Activated CD4-positive, alpha-beta memory T cell treated with anti-CD3 and anti-CD28 coated beads, Interleukin-2, amount 10 ng/mL, durations not matched to agents 7 days and 5 days (primary cell): ENCODE measurements around the gene WDR54. TPM values are rescaled to one million over a fixed set of nuclear protein-coding genes. Genes with fewer than 3 reads are reported as not detected.

Source experiments
- CTCF ChIA-PET: fragments of 350-600 bp; sonication (Branson Sonifier 250); formaldehyde crosslinking; loops from one replicate; lab custom pipeline; 2021; ENCODE audit warnings: antibody characterized with exemption, inconsistent platforms; lab: Charles Lee
- POLR2A ChIA-PET: fragments of 350-600 bp; sonication (Branson Sonifier 250); formaldehyde crosslinking; loops from one replicate; lab custom pipeline; 2021; ENCODE audit warnings: antibody characterized with exemption; lab: Charles Lee
- DNase-seq: peaks from one replicate; pipeline ENCODE4 v3.0.0-alpha.2; 2020
- H3K27ac Mint-ChIP-seq: one replicate; pipeline ENCODE4 v1.8.0; 2021; ENCODE audit warnings: mild to moderate bottlenecking, mixed read lengths
- H3K27me3 Mint-ChIP-seq: one replicate; pipeline ENCODE4 v1.8.0; 2021; ENCODE audit warnings: mixed read lengths
- H3K36me3 Mint-ChIP-seq: one replicate; pipeline ENCODE4 v1.8.0; 2021; ENCODE audit warnings: low read depth, mixed read lengths
- H3K4me1 Mint-ChIP-seq: one replicate; pipeline ENCODE4 v1.8.0; 2021; ENCODE audit warnings: mixed read lengths
- H3K4me3 Mint-ChIP-seq: one replicate; pipeline ENCODE4 v1.8.0; 2021; ENCODE audit warnings: mild to moderate bottlenecking, mixed read lengths
- H3K9me3 Mint-ChIP-seq: one replicate; pipeline ENCODE4 v1.8.0; 2021; ENCODE audit warnings: mixed read lengths
- total RNA-seq, 2 experiments: library from RNA; stranded (reverse); gene quantifications; one replicate each; pipeline ENCODE4 v1.2.3, GENCODE V29; 2021

The WDR54 gene, protein sequence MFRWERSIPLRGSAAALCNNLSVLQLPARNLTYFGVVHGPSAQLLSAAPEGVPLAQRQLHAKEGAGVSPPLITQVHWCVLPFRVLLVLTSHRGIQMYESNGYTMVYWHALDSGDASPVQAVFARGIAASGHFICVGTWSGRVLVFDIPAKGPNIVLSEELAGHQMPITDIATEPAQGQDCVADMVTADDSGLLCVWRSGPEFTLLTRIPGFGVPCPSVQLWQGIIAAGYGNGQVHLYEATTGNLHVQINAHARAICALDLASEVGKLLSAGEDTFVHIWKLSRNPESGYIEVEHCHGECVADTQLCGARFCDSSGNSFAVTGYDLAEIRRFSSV
- total RNA-seq: 100 to 1,000 TPM; 102 to 105 TPM

DNA sequence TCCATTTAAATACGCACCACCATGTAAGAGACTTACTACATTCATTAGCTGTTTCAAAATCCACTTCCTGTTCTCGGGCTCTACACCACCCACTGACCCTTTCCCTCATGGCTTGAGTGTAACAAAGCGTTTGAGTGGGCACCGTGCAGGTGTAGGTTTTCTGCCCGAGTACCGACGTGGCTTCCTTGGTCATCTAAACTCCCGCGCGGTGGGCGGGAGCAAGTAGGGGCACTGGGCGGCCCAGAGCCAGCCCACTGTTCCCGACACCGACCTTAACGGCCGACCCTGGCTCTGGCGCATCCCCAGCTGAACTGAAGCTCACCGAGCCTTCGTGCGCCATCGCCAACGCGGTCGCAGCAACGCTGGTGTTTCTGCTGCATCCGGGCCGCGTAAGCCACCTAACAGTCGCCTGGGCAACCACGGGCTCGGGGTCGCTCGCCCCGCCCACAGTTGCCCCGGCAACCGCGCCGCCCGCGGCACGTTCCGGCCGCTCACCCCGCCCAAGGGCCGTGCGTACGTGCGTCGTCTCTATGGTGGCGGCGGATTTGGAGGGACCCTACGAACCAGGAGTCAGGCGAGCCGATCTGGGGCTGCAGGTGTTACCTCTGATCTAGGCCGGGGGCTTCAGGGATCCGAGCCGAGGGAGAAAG is at the start of gene WDR54, which contains the start of gene C2orf81:
Gene WDR54 (plus strand): TSS at position 510 of the 650 bp plus-strand sequence. CDS start 424 bp downstream, outside the sequence.
Gene C2orf81 (minus strand): TSS at position 399 of the 650 bp plus-strand sequence. CDS start 59 bp downstream, at position 340.
- H3K36me3 Mint-ChIP-seq: peaks cover 32% of the 10 kb centered on the region
- H3K9me3 Mint-ChIP-seq: no peaks in the 10 kb centered on the region
- ChIA-PET CTCF (interaction anchor here (0.9 to 3.1 kb wide), 7 partner anchors 30 to 164 kb away, joined by 3 to 23 read pairs (median 6); partner anchors contain the start of genes CCDC142, INO80B and TTC31), POLR2A (interaction anchor here (0.6 to 2.8 kb wide), 13 partner anchors 19 to 431 kb away, joined by 3 to 31 read pairs (median 4); partner anchors contain the start of genes AUP1, HTRA2, INO80B and MRPL53)
- H3K27ac Mint-ChIP-seq: peak within 1 kb of the TSS; percentile 95
- peak; percentile 96 for DNase-seq
- H3K4me3 Mint-ChIP-seq: peak within 1 kb of the TSS; percentile 94
- peaks cover 10% of the 10 kb centered on the region for H3K27me3 Mint-ChIP-seq
- H3K4me1 Mint-ChIP-seq: peaks cover 29% of the 10 kb centered on the region

DNA sequence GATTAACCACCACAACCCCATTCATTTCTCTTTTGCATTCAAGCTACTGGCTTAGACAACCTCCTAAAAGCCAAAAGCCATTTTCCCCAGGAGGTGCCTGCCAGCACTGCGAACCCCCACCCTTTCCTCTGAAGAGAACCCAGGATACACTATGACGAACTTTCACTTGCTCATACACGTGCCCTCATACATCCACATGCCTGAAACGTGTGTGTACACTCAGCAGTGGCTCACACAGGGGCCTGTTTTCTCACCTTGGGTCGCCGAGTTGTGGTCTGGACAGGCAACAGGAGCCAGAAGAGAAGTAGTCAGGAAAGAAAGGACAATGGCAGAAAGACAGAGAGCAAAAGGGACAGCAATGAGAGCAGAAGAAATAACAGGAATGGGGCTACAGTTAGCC is 48.9 kb upstream of the WDR54 start:
- H3K9me3 Mint-ChIP-seq: no peaks in the 10 kb centered on the region
- ChIA-PET CTCF (no interaction called here), POLR2A (no interaction called here)
- no peak overlapping the region for H3K27ac Mint-ChIP-seq
- H3K27me3 Mint-ChIP-seq: no peaks in the 10 kb centered on the region
- H3K4me1 Mint-ChIP-seq: peaks cover 6% of the 10 kb centered on the region
- no peak overlapping the region for H3K4me3 Mint-ChIP-seq
- no peak for DNase-seq
- H3K36me3 Mint-ChIP-seq: peaks cover 39% of the 10 kb centered on the region

DNA sequence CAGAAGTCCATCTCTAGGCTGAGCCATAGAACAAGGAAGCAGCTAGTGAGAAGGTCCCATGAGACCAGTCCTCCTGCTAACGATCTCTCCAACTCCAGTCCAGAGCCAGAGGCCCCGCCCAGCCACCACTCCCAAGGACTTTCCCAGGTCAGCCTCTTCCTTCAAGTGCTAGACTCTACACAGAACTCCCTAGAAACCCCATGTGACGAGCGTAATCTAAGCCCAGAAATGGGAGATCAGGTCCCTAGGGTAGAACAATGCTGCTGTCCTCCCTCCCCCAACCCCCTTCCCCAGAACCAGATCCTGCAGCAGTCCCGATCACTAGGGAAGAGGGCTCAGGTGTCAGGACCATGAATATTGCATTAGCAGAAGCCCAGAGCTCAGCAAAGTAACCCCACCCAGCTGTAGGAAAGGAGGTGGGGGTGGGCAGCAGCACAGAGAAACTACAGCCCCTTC is 48.3 kb upstream of the WDR54 start:
- Mint-ChIP-seq H3K27me3 (no peaks in the 10 kb centered on the region), H3K4me1 (peaks cover 6% of the 10 kb centered on the region), H3K9me3 (no peaks in the 10 kb centered on the region), H3K36me3 (peaks cover 40% of the 10 kb centered on the region), H3K27ac (no peak overlapping the region), H3K4me3 (no peak overlapping the region)
- ChIA-PET CTCF (no interaction called here), POLR2A (no interaction called here)
- DNase-seq: no peak

DNA sequence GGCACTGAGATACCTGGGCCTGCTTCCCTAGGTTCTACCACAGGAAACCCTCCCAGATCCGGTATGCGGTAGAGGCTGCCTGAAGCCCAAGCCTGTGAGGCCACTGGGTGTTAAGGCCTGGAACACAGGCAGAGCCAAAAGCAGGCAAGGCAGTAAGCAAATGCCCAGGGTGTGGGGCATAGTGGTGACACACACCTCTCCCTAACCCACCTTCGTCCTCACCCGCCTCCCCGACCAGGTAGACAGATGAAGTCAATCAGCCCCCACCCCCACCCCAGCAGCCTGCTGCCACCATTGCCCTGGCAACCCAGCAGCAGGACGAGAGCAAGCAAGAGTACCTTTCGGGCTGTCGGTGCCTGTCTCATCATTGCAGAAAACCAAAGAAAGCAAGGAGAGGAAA is 47.5 kb upstream of the WDR54 start:
- Mint-ChIP-seq H3K27ac (no peak overlapping the region), H3K4me3 (no peak overlapping the region), H3K4me1 (peaks cover 10% of the 10 kb centered on the region), H3K36me3 (peaks cover 33% of the 10 kb centered on the region), H3K27me3 (no peaks in the 10 kb centered on the region), H3K9me3 (no peaks in the 10 kb centered on the region)
- no peak for DNase-seq
- POLR2A ChIA-PET: interaction anchor here (2.3 kb wide), 1 partner anchor 17 kb away, joined by 5 read pairs; no protein-coding TSS in a partner anchor
- CTCF ChIA-PET: no interaction called here

DNA sequence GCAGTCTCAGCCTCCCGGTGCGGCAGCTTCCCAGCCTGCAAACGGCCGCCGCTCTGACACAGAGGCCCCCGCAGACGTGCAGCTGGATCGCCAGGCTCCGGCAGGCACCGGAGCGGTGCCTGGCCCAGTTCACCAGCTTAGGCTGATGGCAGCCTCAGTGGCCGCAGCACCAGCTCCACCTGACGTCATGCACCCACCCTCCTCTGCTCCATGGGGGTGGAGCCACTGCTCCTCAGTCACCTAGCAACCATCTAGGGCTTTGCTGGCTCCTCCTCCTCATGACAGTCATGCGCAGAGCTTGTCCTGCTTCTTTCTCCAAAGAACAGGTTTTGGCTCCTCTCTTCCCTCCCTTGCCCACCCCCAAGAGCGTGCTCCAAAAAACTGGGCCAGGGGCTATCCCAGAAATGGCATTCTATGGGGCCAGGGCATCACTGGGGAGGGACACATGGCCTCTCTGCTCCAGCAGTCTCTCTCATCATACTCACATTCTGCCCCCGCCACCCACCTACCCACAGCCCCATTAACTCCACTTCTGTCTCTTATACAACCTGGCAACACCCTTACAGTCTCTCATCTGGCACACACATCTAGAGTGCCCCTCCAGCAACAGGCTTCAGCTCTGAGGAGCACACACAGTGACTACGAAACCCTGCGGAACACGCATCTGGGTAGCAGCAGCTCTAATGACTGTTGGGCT is 46.9 kb upstream of the WDR54 start:
- H3K27me3 Mint-ChIP-seq: no peaks in the 10 kb centered on the region
- H3K36me3 Mint-ChIP-seq: peaks cover 28% of the 10 kb centered on the region
- no peak overlapping the region for H3K4me3 Mint-ChIP-seq
- CTCF ChIA-PET: interaction anchor here (1.1 kb wide), 1 partner anchor 34 kb away, joined by 3 read pairs; no protein-coding TSS in a partner anchor
- DNase-seq: no peak
- H3K9me3 Mint-ChIP-seq: no peaks in the 10 kb centered on the region
- H3K4me1 Mint-ChIP-seq: peaks cover 11% of the 10 kb centered on the region
- POLR2A ChIA-PET: interaction anchor here (2.3 kb wide), 1 partner anchor 17 kb away, joined by 5 read pairs; no protein-coding TSS in a partner anchor
- H3K27ac Mint-ChIP-seq: no peak overlapping the region

DNA sequence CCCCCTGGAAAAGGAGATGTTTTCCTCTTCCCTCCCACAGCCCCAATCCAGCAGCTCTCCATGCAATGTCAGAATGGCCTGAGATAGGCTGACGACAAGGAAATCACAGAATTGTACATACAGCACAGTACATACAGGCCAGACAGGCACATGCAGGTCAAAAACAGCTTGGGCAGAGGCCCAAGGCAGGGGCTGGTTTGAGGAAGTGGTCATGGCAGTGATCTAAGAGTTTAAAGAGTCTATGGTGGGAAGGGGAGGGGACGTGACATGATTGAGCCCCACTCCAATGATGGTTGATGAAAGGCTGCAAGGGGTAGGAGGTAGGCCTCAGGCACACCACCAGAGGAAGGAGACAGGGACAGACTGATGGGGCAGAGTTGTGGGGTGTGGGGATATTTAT is 45.7 kb upstream of the WDR54 start:
- H3K27ac Mint-ChIP-seq: no peak overlapping the region
- no peaks in the 10 kb centered on the region for H3K9me3 Mint-ChIP-seq
- no peaks in the 10 kb centered on the region for H3K27me3 Mint-ChIP-seq
- no peak overlapping the region for H3K4me3 Mint-ChIP-seq
- H3K36me3 Mint-ChIP-seq: peaks cover 19% of the 10 kb centered on the region
- DNase-seq: no peak
- CTCF ChIA-PET: no interaction called here
- peaks cover 17% of the 10 kb centered on the region for H3K4me1 Mint-ChIP-seq
- POLR2A ChIA-PET: interaction anchor here (2.3 kb wide), 1 partner anchor 16 kb away, joined by 5 read pairs; no protein-coding TSS in a partner anchor

DNA sequence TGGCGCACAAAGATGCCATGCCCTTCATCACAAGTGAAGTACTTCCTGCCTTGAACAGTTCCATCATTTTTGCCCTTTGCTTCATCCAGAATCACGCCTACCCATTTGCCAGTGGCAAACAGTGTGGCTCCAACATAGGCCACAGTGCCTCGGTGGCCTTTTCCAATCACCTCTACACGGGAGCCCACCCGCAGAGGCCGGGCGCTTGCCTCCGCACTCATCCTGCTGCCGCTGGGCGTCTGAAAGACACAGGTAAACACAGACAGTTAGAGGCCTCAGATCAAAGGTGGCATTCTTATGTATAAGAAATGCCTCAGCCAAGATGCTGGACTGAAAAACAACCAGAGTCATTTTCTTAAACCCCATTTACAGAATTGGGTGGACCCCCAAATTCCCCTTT is 43.5 kb upstream of the WDR54 start:
- peaks cover 25% of the 10 kb centered on the region for H3K4me1 Mint-ChIP-seq
- no peak for DNase-seq
- ChIA-PET CTCF (no interaction called here), POLR2A (no interaction called here)
- no peaks in the 10 kb centered on the region for H3K9me3 Mint-ChIP-seq
- H3K4me3 Mint-ChIP-seq: no peak overlapping the region
- H3K27ac Mint-ChIP-seq: no peak overlapping the region
- H3K27me3 Mint-ChIP-seq: no peaks in the 10 kb centered on the region
- H3K36me3 Mint-ChIP-seq: peaks cover 18% of the 10 kb centered on the region

DNA sequence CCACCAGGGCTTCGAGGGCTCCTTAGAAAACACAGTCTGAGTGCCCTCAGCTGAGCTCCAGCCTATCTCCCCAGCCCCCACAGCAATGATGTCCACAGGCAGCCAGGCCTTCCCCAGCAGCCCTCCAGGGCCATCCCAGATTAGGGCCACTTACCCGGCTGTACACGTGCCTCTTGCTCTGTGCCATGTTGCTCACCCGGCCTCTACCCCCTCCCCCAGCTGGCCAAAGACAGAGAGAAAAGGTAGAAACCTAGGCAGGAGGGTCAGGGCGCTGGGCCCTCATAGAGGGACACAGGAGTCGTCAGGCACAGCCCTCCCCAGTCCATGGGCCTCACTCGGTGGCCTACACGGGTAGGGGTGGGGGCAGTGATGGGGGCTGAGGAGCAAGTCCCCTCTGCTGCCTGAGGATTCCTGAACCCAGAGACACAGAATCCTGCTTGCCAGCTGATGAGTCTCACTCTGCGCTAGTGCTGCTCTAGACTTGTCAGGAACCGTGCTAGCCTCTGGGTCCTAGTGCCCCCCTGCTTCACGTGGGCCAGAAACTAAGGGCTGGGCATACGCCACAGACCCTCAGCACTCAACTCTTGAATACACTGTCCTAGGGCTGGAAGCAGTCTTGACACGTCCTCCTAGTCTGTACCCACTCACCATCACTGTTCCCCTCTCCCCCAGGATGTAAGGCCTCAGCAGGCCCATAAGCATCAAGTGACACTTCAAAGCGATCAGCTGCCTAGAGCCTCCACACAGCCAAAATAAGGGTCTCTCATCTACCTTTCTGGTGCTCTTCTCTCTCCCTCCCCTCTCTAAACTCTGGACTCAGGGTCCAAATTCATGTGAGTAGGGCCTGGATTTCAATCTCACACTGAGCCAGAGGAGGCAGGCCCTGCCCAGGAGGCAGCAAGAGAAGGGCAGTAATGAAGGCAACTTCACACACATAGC is 41.4 kb upstream of the WDR54 start, which contains the start of gene DCTN1:
Gene DCTN1 (minus strand): TSS at position 461 of the 939 bp plus-strand sequence. CDS start 274 bp downstream, at position 187.
- peaks cover 18% of the 10 kb centered on the region for H3K36me3 Mint-ChIP-seq
- H3K27ac Mint-ChIP-seq: no peak within 1 kb of the TSS
- ChIA-PET POLR2A (interaction anchor here (0.8 to 1.2 kb wide), 2 partner anchors 9 to 11 kb away, joined by 3 to 4 read pairs; no protein-coding TSS in a partner anchor), CTCF (interaction anchor here (1.1 to 1.5 kb wide), 3 partner anchors 11 to 130 kb away, joined by 3 to 4 read pairs (median 3); no protein-coding TSS in a partner anchor)
- no peak for DNase-seq
- no peak within 1 kb of the TSS for H3K4me3 Mint-ChIP-seq
- no peaks in the 10 kb centered on the region for H3K9me3 Mint-ChIP-seq
- no peaks in the 10 kb centered on the region for H3K27me3 Mint-ChIP-seq
- peaks cover 22% of the 10 kb centered on the region for H3K4me1 Mint-ChIP-seq

DNA sequence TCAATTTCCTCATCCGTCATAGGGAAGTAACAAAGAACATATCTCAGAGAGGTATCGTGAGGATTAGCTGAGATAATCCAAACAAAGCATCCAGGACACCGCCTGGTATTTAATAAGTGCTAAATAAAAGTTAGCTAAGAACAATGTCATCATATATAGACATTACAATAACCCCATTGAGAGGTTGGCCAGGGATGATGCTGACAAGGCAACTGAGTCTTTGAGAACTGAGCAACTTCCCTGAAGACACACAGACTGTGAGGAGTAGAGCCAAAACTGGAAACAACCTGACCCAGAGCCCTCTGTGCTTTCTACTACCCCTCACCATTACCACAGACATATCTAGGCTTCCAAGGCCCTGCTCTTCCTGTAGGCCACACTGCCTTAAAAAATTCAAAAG is 39.8 kb upstream of the WDR54 start:
- Mint-ChIP-seq H3K9me3 (no peaks in the 10 kb centered on the region), H3K4me3 (no peak overlapping the region), H3K27me3 (no peaks in the 10 kb centered on the region), H3K4me1 (peaks cover 19% of the 10 kb centered on the region), H3K36me3 (peaks cover 12% of the 10 kb centered on the region), H3K27ac (no peak overlapping the region)
- ChIA-PET POLR2A (interaction anchor here (0.9 kb wide), 1 partner anchor 9 kb away, joined by 3 read pairs; no protein-coding TSS in a partner anchor), CTCF (interaction anchor here (1.0 to 2.2 kb wide), 3 partner anchors 10 to 132 kb away, joined by 3 to 12 read pairs (median 4); no protein-coding TSS in a partner anchor)
- no peak for DNase-seq

DNA sequence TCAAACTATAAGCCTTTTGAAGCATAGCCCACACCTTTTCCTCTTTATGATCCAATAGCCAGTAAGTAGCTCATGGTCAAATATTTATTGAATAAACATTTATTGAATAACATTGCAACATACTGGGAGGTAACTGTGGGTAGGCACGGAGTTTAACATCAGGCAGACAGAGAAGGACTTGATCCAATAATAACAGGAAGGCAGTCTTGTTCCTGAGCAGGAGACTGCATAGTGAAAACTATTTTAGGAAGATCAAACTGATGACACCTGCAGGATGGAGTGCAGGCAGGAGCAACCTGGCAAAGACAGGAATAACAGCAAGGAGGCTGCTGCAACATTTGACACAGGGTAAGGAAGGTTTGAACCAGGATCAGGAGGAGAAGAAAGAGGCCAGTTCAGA is 38.3 kb upstream of the WDR54 start:
- no peaks in the 10 kb centered on the region for H3K9me3 Mint-ChIP-seq
- peaks cover 3% of the 10 kb centered on the region for H3K36me3 Mint-ChIP-seq
- H3K4me1 Mint-ChIP-seq: peaks cover 19% of the 10 kb centered on the region
- ChIA-PET POLR2A (no interaction called here), CTCF (interaction anchor here (1.5 to 2.2 kb wide), 2 partner anchors 8 to 49 kb away, joined by 4 to 12 read pairs; no protein-coding TSS in a partner anchor)
- no peak overlapping the region for H3K4me3 Mint-ChIP-seq
- DNase-seq: no peak
- no peaks in the 10 kb centered on the region for H3K27me3 Mint-ChIP-seq
- no peak overlapping the region for H3K27ac Mint-ChIP-seq

DNA sequence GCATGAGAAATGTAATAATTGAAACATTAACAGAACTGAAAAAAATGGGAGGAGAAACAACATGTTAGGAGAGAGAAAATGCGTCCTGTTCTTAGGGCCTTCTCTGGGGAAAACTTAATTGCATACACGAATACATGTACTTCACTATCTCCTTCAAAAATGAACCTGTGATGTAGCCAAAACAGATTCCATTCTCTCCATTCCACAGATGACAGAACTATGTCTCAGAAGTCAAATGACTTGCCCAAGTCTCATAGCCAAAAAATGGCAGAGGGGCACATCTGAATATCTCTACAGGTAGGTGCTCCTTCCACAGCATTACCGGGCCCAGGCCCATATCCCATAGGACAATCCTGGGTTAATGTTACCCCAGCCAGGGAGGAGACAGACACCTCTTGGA is 37.5 kb upstream of the WDR54 start:
- no peak for DNase-seq
- Mint-ChIP-seq H3K27me3 (no peaks in the 10 kb centered on the region), H3K36me3 (peaks cover 3% of the 10 kb centered on the region), H3K4me1 (peaks cover 14% of the 10 kb centered on the region), H3K27ac (no peak overlapping the region), H3K9me3 (no peaks in the 10 kb centered on the region), H3K4me3 (no peak overlapping the region)
- POLR2A ChIA-PET: no interaction called here
- CTCF ChIA-PET: no interaction called here
